Natural killer cell treated with Interleukin-12 subunit alpha and Interleukin-12 subunit beta and Interleukin-15 and Interleukin-18, amount 100 ng/mL, for 72 hours (primary cell): ENCODE results near the gene ACE2. TPM values are rescaled to one million over a fixed set of nuclear protein-coding genes. Genes with fewer than 3 reads are reported as not detected.

Source experiments
- ATAC-seq, 2 donors: fragments of 150-1000 bp; cut with Tn5 transposase in 1 of 2; sonication (Bioruptor Pico), chemical (Tn5 transposase) in 1 of 2; 2 replicates each; pipeline ENCODE4 v1.10.0; 2021
- DNase-seq: peaks from one replicate; pipeline ENCODE4 v3.0.0; 2022; ENCODE audit warnings: low spot score
- H3K27ac Mint-ChIP-seq, 2 donors: 1 replicate in 1 of 2; 2 replicates in 1 of 2; pipeline ENCODE4 v1.8.0; 2022; ENCODE audit warnings: mixed read lengths in 2 of 2, mild to moderate bottlenecking in 1 of 2, moderate library complexity in 1 of 2
- H3K27me3 Mint-ChIP-seq, 2 donors: 1 replicate in 1 of 2; 2 replicates in 1 of 2; pipeline ENCODE4 v1.8.0; 2022; ENCODE audit warnings: mixed read lengths in 2 of 2
- H3K36me3 Mint-ChIP-seq: one replicate; pipeline ENCODE4 v1.8.0; 2022; ENCODE audit warnings: mixed read lengths
- H3K4me1 Mint-ChIP-seq, 2 donors: 1 replicate in 1 of 2; 2 replicates in 1 of 2; pipeline ENCODE4 v1.8.0; 2022; ENCODE audit warnings: low read depth in 2 of 2, mixed read lengths in 2 of 2, mild to moderate bottlenecking in 1 of 2
- H3K4me3 Mint-ChIP-seq: one replicate; pipeline ENCODE4 v1.8.0; 2022; ENCODE audit warnings: mixed read lengths
- H3K9me3 Mint-ChIP-seq: 2 replicates; pipeline ENCODE4 v1.8.0; 2022; ENCODE audit warnings: mixed read lengths
- total RNA-seq, 2 donors: library from RNA; stranded (reverse); gene quantifications; one replicate each; pipeline ENCODE4 v1.2.3, GENCODE V29; 2022

The ACE2 gene
- total RNA-seq, 2 donors from 2014 or later = not detected

- H3K36me3 Mint-ChIP-seq = no peaks in the 10 kb centered on the region
Observed at GRCh38 chrX:15514279-15514678, 86.5 kb downstream of the ACE2 start.

DNA sequence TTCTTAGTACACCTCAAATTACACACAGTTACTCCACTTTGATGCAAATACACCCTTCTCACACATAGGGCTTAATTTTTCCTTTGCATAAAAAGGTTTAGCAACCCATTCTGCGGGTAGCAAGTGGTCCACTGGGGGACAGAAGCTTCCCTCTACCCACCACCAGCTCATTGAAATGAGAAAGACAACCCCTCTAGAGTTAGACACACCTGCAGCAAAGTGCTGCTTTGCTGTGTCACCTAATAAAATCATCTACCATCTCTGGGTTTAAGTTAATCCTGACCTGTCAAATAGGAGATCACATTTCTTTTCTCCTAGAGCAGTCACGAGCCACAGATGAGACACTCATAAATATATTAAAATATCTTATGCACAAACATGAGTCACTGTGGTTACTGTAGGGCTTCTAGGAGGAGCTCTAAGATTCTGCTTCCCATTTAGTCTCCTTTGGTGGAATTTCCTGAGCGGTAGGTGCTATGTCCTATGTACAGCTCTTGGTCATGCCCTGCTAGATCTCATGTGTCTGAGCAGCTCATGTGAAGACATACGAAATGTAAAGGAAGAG lies 88.3 kb downstream of the ACE2 start:
- peaks cover 0 to 18% of the 10 kb centered on the region in 2 donors for H3K27me3 Mint-ChIP-seq
- no peak overlapping the region for H3K4me3 Mint-ChIP-seq
- DNase-seq = no peak
- no peaks in the 10 kb centered on the region for H3K36me3 Mint-ChIP-seq
- no peak overlapping the region for H3K27ac Mint-ChIP-seq
- ATAC-seq = no peak
- no peaks in the 10 kb centered on the region for H3K4me1 Mint-ChIP-seq
- no peaks in the 10 kb centered on the region for H3K9me3 Mint-ChIP-seq

More at GRCh38 chrX:15514279-15514678, 86.5 kb downstream of the ACE2 start:
- Mint-ChIP-seq H3K9me3 (no peaks in the 10 kb centered on the region), H3K4me3 (no peak overlapping the region), H3K4me1 (no peaks in the 10 kb centered on the region), H3K27me3 (peaks cover 0 to 22% of the 10 kb centered on the region in 2 donors), H3K27ac (no peak overlapping the region)
- ATAC-seq (no peak), DNase-seq (no peak)

GRCh38 chrX:15511563-15511962 lies 89.2 kb downstream of the ACE2 start:
- Mint-ChIP-seq H3K9me3 (no peaks in the 10 kb centered on the region), H3K4me1 (no peaks in the 10 kb centered on the region), H3K27me3 (peaks cover 0 to 21% of the 10 kb centered on the region in 2 donors), H3K4me3 (no peak overlapping the region), H3K27ac (no peak overlapping the region), H3K36me3 (no peaks in the 10 kb centered on the region)
- DNase-seq (no peak), ATAC-seq (no peak)

Other genes starting within 250 kb of the ACE2 start
- not detected for gene VEGFD, start 216.5 kb downstream of the ACE2 start, total RNA-seq
- 1 to 10 TPM; 4.9 to 5.4 TPM for gene PIR, start 107.6 kb downstream of the ACE2 start, total RNA-seq
- gene BMX, start 100.2 kb downstream of the ACE2 start, total RNA-seq = 1 to 10 TPM in 1 of 2 donors, not detected in 1; 1.0 TPM
- not detected for gene CLTRN, start 63.8 kb upstream of the ACE2 start, total RNA-seq
- gene CA5B, start 137.3 kb upstream of the ACE2 start, total RNA-seq = 10 to 100 TPM; 21.1 to 52.1 TPM
- 10 to 100 TPM; 21.4 to 28.6 TPM for gene ZRSR2, start 189.5 kb upstream of the ACE2 start, total RNA-seq